Stimulated activated naive CD8-positive, alpha-beta T cell treated with anti-CD3 and anti-CD28 coated beads, Interleukin-15, Interleukin-2, amounts not matched to agents 100 ng/mL and 50 ng/mL, for 24 hours (primary cell): ENCODE measurements around the gene PXDC1.

Experiments
- H3K27ac Mint-ChIP-seq: one replicate; pipeline ENCODE4 v1.8.0; 2021; ENCODE audit warnings: mild to moderate bottlenecking, mixed read lengths
- H3K27me3 Mint-ChIP-seq: one replicate; pipeline ENCODE4 v1.8.0; 2021; ENCODE audit warnings: mixed read lengths
- H3K36me3 Mint-ChIP-seq: one replicate; pipeline ENCODE4 v1.8.0; 2021; ENCODE audit warnings: low read depth, mixed read lengths
- H3K4me1 Mint-ChIP-seq: one replicate; pipeline ENCODE4 v1.8.0; 2021; ENCODE audit warnings: low read depth, mixed read lengths
- H3K4me3 Mint-ChIP-seq: one replicate; pipeline ENCODE4 v1.8.0; 2021; ENCODE audit warnings: mild to moderate bottlenecking, mixed read lengths
- H3K9me3 Mint-ChIP-seq: one replicate; pipeline ENCODE4 v1.8.0; 2021; ENCODE audit warnings: mixed read lengths

The PXDC1 gene

GRCh38 chr6:3749067-3749841 lies 2.3 kb downstream of the PXDC1 start:
- Mint-ChIP-seq H3K4me3 (no peak overlapping the region), H3K27ac (no peak overlapping the region), H3K9me3 (no peaks in the 10 kb centered on the region), H3K27me3 (peaks cover 33% of the 10 kb centered on the region), H3K36me3 (no peaks in the 10 kb centered on the region), H3K4me1 (peaks cover 11% of the 10 kb centered on the region)

GRCh38 chr6:3748208-3749066 lies 3.1 kb downstream of the PXDC1 start:
- H3K4me1 Mint-ChIP-seq = peaks cover 11% of the 10 kb centered on the region
- no peaks in the 10 kb centered on the region for H3K36me3 Mint-ChIP-seq
- no peak overlapping the region for H3K27ac Mint-ChIP-seq

GRCh38 chr6:3747100-3747737 lies 4.3 kb downstream of the PXDC1 start:
- Mint-ChIP-seq H3K27me3 (peaks cover 16% of the 10 kb centered on the region), H3K4me3 (no peak overlapping the region), H3K27ac (no peak overlapping the region), H3K4me1 (peaks cover 21% of the 10 kb centered on the region), H3K36me3 (no peaks in the 10 kb centered on the region), H3K9me3 (no peaks in the 10 kb centered on the region)

More at GRCh38 chr6:3748208-3749066, 3.1 kb downstream of the PXDC1 start:
- Mint-ChIP-seq H3K27me3 (peaks cover 25% of the 10 kb centered on the region), H3K4me3 (no peak overlapping the region), H3K9me3 (no peaks in the 10 kb centered on the region)

- no peak overlapping the region for H3K4me3 Mint-ChIP-seq
- no peaks in the 10 kb centered on the region for H3K9me3 Mint-ChIP-seq
- no peaks in the 10 kb centered on the region for H3K36me3 Mint-ChIP-seq
- H3K27me3 Mint-ChIP-seq = peaks cover 21% of the 10 kb centered on the region
- H3K27ac Mint-ChIP-seq = no peak overlapping the region
- peaks cover 21% of the 10 kb centered on the region for H3K4me1 Mint-ChIP-seq
Measured at GRCh38 chr6:3746696-3747095, 4.8 kb downstream of the PXDC1 start.

GRCh38 chr6:3746119-3746691 lies 5.3 kb downstream of the PXDC1 start:
- H3K27me3 Mint-ChIP-seq = peaks cover 25% of the 10 kb centered on the region
- no peak overlapping the region for H3K27ac Mint-ChIP-seq
- H3K4me1 Mint-ChIP-seq = peaks cover 21% of the 10 kb centered on the region
- no peak overlapping the region for H3K4me3 Mint-ChIP-seq
- H3K36me3 Mint-ChIP-seq = no peaks in the 10 kb centered on the region
- no peaks in the 10 kb centered on the region for H3K9me3 Mint-ChIP-seq

GRCh38 chr6:3745566-3746118 lies 5.9 kb downstream of the PXDC1 start:
- no peak overlapping the region for H3K27ac Mint-ChIP-seq

GRCh38 chr6:3744901-3745470 lies 6.5 kb downstream of the PXDC1 start:
- H3K9me3 Mint-ChIP-seq = no peaks in the 10 kb centered on the region
- no peaks in the 10 kb centered on the region for H3K36me3 Mint-ChIP-seq
- peaks cover 25% of the 10 kb centered on the region for H3K27me3 Mint-ChIP-seq
- peaks cover 21% of the 10 kb centered on the region for H3K4me1 Mint-ChIP-seq
- H3K27ac Mint-ChIP-seq = no peak overlapping the region
- H3K4me3 Mint-ChIP-seq = no peak overlapping the region

More at GRCh38 chr6:3745566-3746118, 5.9 kb downstream of the PXDC1 start:
- H3K4me3 Mint-ChIP-seq = no peak overlapping the region
- H3K36me3 Mint-ChIP-seq = no peaks in the 10 kb centered on the region
- peaks cover 25% of the 10 kb centered on the region for H3K27me3 Mint-ChIP-seq
- no peaks in the 10 kb centered on the region for H3K9me3 Mint-ChIP-seq
- peaks cover 21% of the 10 kb centered on the region for H3K4me1 Mint-ChIP-seq

GRCh38 chr6:3744211-3744900 lies 7.2 kb downstream of the PXDC1 start:
- peaks cover 18% of the 10 kb centered on the region for H3K27me3 Mint-ChIP-seq
- H3K4me1 Mint-ChIP-seq = peaks cover 21% of the 10 kb centered on the region
- H3K9me3 Mint-ChIP-seq = no peaks in the 10 kb centered on the region
- H3K27ac Mint-ChIP-seq = no peak overlapping the region
- no peak overlapping the region for H3K4me3 Mint-ChIP-seq
- no peaks in the 10 kb centered on the region for H3K36me3 Mint-ChIP-seq

GRCh38 chr6:3743541-3743940 lies 8.0 kb downstream of the PXDC1 start:
- Mint-ChIP-seq H3K4me1 (peaks cover 21% of the 10 kb centered on the region), H3K27me3 (peaks cover 15% of the 10 kb centered on the region), H3K4me3 (no peak overlapping the region), H3K9me3 (no peaks in the 10 kb centered on the region), H3K27ac (no peak overlapping the region), H3K36me3 (no peaks in the 10 kb centered on the region)

- peaks cover 15% of the 10 kb centered on the region for H3K27me3 Mint-ChIP-seq
- peak overlapping the region; percentile 43 for H3K4me3 Mint-ChIP-seq
- peak overlapping the region; percentile 70 for H3K27ac Mint-ChIP-seq
- no peaks in the 10 kb centered on the region for H3K9me3 Mint-ChIP-seq
- no peaks in the 10 kb centered on the region for H3K36me3 Mint-ChIP-seq
- peaks cover 21% of the 10 kb centered on the region for H3K4me1 Mint-ChIP-seq
Measured at GRCh38 chr6:3742426-3743344, 8.8 kb downstream of the PXDC1 start.

- Mint-ChIP-seq H3K36me3 (no peaks in the 10 kb centered on the region), H3K27ac (no peak overlapping the region), H3K9me3 (no peaks in the 10 kb centered on the region), H3K27me3 (peaks cover 10% of the 10 kb centered on the region), H3K4me3 (no peak overlapping the region), H3K4me1 (peaks cover 16% of the 10 kb centered on the region)
Measured at GRCh38 chr6:3742076-3742425, 9.5 kb downstream of the PXDC1 start.

GRCh38 chr6:3741477-3741871 lies 10.0 kb downstream of the PXDC1 start:
- Mint-ChIP-seq H3K4me3 (no peak overlapping the region), H3K9me3 (no peaks in the 10 kb centered on the region), H3K27me3 (peaks cover 10% of the 10 kb centered on the region), H3K36me3 (no peaks in the 10 kb centered on the region), H3K27ac (no peak overlapping the region), H3K4me1 (peaks cover 15% of the 10 kb centered on the region)
